Esophagus squamous epithelium (tissue), 5 donors: ENCODE data around the gene GSE1. TPM values are rescaled to one million over a fixed set of nuclear protein-coding genes. Genes with fewer than 3 reads are reported as not detected.
A peak's percentile ranks its signal among the peaks of the same experiment; 100 is the strongest.

ENCODE experiments used
- DNase-seq: peaks from one replicate; lab custom pipeline; 2025; lab: John Stamatoyannopoulos, UW
- H3K27ac ChIP-seq, 4 donors: fragments of 200-600 bp; sonication (generic); one replicate each; pipeline ENCODE4 v1.5.1; 2016 to 2019; ENCODE audit warnings: mild to moderate bottlenecking in 1 of 4
- H3K27me3 ChIP-seq, 4 donors: fragments of 200-600 bp; sonication (generic); 1 replicate in 3 of 4; 2 replicates in 1 of 4; pipeline versions ENCODE4 v1.5.1 to v1.6.0; 2017 to 2021; ENCODE audit warnings: antibody characterized with exemption in 1 of 4
- H3K36me3 ChIP-seq, 3 donors: fragments of 200-600 bp; sonication (generic); one replicate each; pipeline ENCODE4 v1.5.1; 2016 to 2019
- H3K4me1 ChIP-seq, 3 donors: fragments of 200-600 bp; sonication (generic); one replicate each; pipeline ENCODE4 v1.5.1; 2017 to 2019
- H3K4me3 ChIP-seq, 4 donors: fragments of 200-600 bp; sonication (generic); 1 replicate in 3 of 4; 2 replicates in 1 of 4; pipeline ENCODE4 v1.5.1; 2016 to 2019; ENCODE audit warnings: mild to moderate bottlenecking in 2 of 4, moderate library complexity in 1 of 4
- H3K9me3 ChIP-seq, 3 donors: fragments of 200-600 bp; sonication (generic); one replicate each; pipeline ENCODE4 v1.5.1; 2016 to 2019
- POLR2A ChIP-seq, 4 donors: fragments of 450-650 bp; IDR thresholded peaks; one replicate each; pipeline ENCODE4 v1.6.1; 2017; ENCODE audit warnings: antibody characterized with exemption in 4 of 4, mild to moderate bottlenecking in 4 of 4, moderate library complexity in 3 of 4
- WGBS, 2 donors: methylation state at CpG; one replicate each; pipeline ENCODE4 v1.1.5; 2018; 5-methylcytosine and 5-hydroxymethylcytosine counted together
- intact Hi-C: fragments of 100-400 bp; cut with DNase I; formaldehyde crosslinking; loops from one replicate; pipeline ENCODE4 v1.15.0; 2022
- total RNA-seq, 4 donors: library from RNA; depleted of rRNA; stranded (reverse); fragments of >200 nt; gene quantifications; one replicate each; pipeline ENCODE4 v1.1.0, GENCODE V29; 2016
- TF ChIP-seq, protein P1 (sequence below), 6 experiments: fragments of 450-650 bp in 4 of 6; fragments of 200-600 bp in 2 of 6; sonication (generic) in 2 of 6; IDR thresholded peaks; one replicate each; pipeline ENCODE4 v1.5.1; 2016 to 2019; ENCODE audit warnings: antibody characterized with exemption in 6 of 6, mild to moderate bottlenecking in 4 of 6, moderate library complexity in 4 of 6
- donor health status: DM: yes; HTN: yes; CAD: no.

The GSE1 gene
- total RNA-seq, 4 donors from 2014 or later = 24.6 to 33.6 (median 28.9) TPM

DNA sequence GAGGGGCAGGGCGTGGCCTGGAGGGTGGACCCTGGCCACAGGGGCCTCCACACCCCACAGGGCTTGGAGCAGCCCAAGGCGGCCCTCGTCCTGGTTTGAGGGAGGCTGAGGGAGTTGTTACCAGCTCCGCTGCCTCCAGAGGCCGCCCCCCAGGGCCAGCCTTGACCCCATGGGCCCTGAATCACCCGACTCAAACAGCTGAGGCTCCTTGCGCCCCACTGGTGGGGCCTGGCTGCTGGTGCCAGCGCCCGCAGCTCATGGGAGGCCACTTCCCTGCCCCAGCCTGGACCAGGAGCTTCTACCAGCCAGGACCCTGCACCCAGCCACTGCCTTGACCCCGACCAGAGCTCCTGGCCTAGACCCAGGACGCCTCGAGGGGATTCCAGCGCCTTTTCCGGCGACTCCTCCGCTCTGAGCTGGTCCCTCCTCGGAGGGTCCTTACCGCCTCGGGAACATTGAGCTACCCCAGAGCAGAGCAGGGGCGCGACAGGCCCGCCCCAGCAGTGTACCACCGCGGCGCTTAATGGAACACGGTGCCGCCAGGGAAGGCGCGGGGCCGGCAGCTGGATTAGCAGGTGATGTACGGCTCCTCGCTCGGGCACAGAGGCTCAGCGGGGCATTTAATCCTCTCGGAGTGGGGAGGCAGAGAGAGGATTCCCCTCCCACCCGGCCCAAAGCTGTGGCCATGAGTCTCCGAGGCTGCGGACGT is 37.2 kb downstream of the GSE1 start:
- WGBS, 2 donors = no CpG with 5 or more reads among the region's 39 CpGs
- no peaks in the 10 kb centered on the region for H3K9me3 ChIP-seq
- peaks cover 17 to 75% (median 21%) of the 10 kb centered on the region in 3 donors for H3K36me3 ChIP-seq
- no peak for DNase-seq
- TF ChIP-seq POLR2A (IDR thresholded peaks at IDR 0.05) = no peak
- TF ChIP-seq, protein P1, sequence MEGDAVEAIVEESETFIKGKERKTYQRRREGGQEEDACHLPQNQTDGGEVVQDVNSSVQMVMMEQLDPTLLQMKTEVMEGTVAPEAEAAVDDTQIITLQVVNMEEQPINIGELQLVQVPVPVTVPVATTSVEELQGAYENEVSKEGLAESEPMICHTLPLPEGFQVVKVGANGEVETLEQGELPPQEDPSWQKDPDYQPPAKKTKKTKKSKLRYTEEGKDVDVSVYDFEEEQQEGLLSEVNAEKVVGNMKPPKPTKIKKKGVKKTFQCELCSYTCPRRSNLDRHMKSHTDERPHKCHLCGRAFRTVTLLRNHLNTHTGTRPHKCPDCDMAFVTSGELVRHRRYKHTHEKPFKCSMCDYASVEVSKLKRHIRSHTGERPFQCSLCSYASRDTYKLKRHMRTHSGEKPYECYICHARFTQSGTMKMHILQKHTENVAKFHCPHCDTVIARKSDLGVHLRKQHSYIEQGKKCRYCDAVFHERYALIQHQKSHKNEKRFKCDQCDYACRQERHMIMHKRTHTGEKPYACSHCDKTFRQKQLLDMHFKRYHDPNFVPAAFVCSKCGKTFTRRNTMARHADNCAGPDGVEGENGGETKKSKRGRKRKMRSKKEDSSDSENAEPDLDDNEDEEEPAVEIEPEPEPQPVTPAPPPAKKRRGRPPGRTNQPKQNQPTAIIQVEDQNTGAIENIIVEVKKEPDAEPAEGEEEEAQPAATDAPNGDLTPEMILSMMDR (IDR thresholded peaks at IDR 0.05) = no peak
- intact Hi-C loops = no loop called here
- no peak overlapping the region for H3K4me3 ChIP-seq
- H3K4me1 ChIP-seq = peaks cover 10 to 57% (median 24%) of the 10 kb centered on the region in 3 donors
- no peaks in the 10 kb centered on the region for H3K27me3 ChIP-seq
- no peak overlapping the region for H3K27ac ChIP-seq

DNA sequence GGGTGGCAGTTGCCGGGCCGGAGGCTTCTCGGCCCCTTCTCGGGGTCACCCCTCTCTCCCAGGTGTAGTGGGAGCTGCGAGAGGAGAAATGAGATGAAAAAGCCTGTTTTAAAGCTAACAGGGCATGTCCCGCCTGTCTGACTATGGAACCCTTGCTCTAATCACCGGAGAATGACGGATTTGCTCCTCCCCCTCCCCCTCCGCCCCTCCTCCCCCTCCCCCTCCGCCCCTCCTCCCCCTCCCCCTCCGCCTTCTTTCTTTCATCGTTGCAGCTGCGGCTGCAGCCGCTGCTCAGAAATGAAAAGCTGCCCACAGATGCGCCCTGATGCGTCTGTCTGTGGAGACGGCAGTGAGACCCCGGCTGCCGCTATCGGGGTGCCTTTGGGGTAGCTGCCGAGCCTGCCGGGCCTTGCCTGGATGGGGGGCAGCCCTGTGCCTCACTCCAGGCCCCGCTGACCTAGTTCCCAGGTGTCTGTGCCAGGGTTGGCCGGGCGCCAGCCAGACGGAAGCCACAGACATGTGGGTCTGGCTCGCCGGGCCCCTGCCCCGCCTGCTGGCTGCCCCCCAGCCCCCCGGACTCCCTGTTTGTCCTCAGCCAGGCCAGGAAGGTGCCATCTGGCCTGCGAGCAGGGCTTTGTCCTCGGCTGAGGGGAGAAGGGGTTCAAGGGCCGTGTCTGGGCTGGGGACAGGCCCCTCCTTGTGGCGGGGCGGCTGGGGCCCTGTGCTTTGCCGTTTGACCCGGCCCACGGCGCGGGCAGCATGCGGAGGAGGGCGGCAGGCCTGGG is 37.9 kb downstream of the GSE1 start:
- Histone ChIP-seq H3K27me3 (no peaks in the 10 kb centered on the region), H3K9me3 (no peaks in the 10 kb centered on the region), H3K36me3 (peaks cover 21 to 77% (median 25%) of the 10 kb centered on the region in 3 donors), H3K27ac (peak overlapping the region in 2 of 4 donors; percentile 28 to 33), H3K4me3 (no peak overlapping the region), H3K4me1 (peaks cover 4 to 49% (median 20%) of the 10 kb centered on the region in 3 donors)
- no peak for DNase-seq
- intact Hi-C loops = no loop called here
- 59 to 73% methylated on average over 5 to 12 of the region's 42 CpGs for WGBS, 2 donors
- no peak for TF ChIP-seq POLR2A (IDR thresholded peaks at IDR 0.05)
- TF ChIP-seq, protein P1 (IDR thresholded peaks at IDR 0.05) = no peak

DNA sequence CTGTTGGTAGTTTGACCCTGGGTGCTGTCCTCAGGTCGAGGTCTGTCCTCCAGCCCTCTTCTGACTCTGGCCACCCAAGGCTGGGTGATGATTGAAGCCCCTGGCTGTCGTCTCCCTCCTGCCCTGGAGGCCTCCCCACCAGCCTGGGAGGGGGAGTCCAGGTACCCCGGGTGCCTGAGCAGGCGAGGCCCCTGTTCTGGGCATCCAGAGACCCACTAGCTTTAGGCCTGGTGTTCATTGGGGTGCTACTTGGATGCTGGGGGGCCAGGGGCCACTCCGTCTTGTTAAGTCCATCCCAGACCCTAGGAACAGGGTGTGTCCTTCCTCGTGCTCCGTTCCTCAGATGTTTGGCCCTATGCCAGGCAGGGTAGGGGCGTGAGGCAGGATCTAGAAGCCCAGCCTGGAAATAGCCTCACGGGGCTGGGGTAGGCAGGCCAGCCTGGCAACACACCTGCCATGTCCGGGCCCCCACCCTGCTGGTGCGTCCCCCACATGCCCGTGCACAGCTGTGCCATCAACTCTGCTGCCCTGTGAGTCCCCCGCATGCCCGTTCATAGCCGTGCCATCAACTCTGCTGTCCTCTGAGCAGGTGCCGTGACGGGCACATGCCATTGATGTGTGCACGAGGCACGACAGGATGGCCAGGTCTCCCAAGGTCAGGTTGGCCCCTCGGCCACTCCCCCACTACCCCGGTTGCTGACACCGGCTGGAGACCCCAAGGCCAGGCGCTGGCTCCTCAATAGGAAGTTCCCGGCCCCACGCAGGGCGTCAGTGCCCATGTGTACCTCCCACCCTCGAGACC is 38.7 kb downstream of the GSE1 start:
- Histone ChIP-seq H3K4me3 (no peak overlapping the region), H3K4me1 (peaks cover 4 to 43% (median 20%) of the 10 kb centered on the region in 3 donors), H3K27me3 (no peaks in the 10 kb centered on the region), H3K27ac (peak overlapping the region in 2 of 4 donors; percentile 84 to 86), H3K9me3 (no peaks in the 10 kb centered on the region), H3K36me3 (peaks cover 27 to 77% (median 31%) of the 10 kb centered on the region in 3 donors)
- TF ChIP-seq POLR2A (IDR thresholded peaks at IDR 0.05) = no peak
- TF ChIP-seq, protein P1 (IDR thresholded peaks at IDR 0.05) = no peak
- intact Hi-C loops = no loop called here
- DNase-seq = no peak
- 40 to 59% methylated on average over 1 to 13 of the region's 27 CpGs for WGBS, 2 donors

DNA sequence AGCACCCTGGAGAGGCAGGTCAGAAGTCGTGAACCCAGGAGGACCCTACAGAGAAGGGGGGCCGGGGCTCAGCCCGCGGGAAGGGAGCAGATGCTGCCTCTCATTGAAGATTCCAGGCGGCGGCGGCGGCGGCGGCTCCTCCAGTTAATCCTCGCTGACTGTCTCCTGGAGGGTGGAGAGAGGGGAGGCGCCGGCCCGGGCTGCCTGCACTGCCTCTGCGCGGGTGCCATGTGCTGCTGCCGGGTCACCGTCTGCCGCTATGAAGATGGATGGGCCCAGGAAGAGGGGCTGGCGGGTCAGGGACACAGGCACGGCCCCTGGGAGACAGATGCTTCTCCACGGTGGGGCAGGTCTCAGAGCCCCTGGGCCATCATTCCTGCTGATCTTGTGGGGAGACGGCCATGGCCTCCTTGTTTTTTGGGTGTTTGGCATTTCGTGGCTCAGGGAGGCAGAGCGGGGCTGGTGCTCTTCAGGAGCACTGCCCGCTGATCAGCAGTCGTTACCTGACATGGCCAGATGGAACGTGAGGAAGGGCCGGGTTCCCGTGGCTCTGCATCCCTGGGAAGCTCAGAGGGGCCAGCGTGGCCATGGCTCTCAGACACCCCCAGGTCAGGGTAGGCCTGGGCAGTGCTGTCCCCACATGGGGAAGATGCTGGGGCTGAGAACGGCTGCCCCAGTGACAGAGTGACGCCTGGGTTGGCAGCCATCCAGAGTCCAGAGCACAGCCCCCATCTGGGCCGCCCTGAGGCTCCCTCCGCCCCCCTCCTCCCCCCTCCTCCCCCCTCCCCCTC is 39.5 kb downstream of the GSE1 start:
- Histone ChIP-seq H3K27me3 (no peaks in the 10 kb centered on the region), H3K4me3 (no peak overlapping the region), H3K27ac (peak overlapping the region; percentile 44 to 86 (median 72)), H3K9me3 (no peaks in the 10 kb centered on the region), H3K4me1 (peaks cover 4 to 43% (median 20%) of the 10 kb centered on the region in 3 donors), H3K36me3 (peaks cover 34 to 81% (median 38%) of the 10 kb centered on the region in 3 donors)
- no peak for TF ChIP-seq POLR2A (IDR thresholded peaks at IDR 0.05)
- TF ChIP-seq, protein P1 (IDR thresholded peaks at IDR 0.05) = no peak
- WGBS, 2 donors = 30 to 40% methylated on average over 6 to 20 of the region's 35 CpGs
- intact Hi-C loops = no loop called here
- DNase-seq = no peak
